HG03095 (cell line): ENCODE results near the gene MKKS.

Experiments used
- ATAC-seq: cut with Tn5 transposase; IDR thresholded peaks from one replicate; pipeline ENCODE4 v1.9.1; 2021; ENCODE audit warnings: moderate library complexity; ENCODE audit not compliant: unreplicated experiment

Gene MKKS

GRCh38 chr20:10453241-10453640, 19.2 kb upstream of the MKKS start:
- peak; percentile 94 for ATAC-seq

- no peak for ATAC-seq
These were observed 15.2 kb upstream of the MKKS start for GRCh38 chr20:10449270-10449669.

- no peak for ATAC-seq
These were observed 14.5 kb upstream of the MKKS start for GRCh38 chr20:10448270-10449156.

GRCh38 chr20:10447028-10447427, 13.0 kb upstream of the MKKS start:
- ATAC-seq, result peak; percentile 97

GRCh38 chr20:10445758-10446157, 11.7 kb upstream of the MKKS start:
- no peak for ATAC-seq

- no peak for ATAC-seq
These were observed 9.9 kb upstream of the MKKS start for GRCh38 chr20:10443936-10444335.

- ATAC-seq, result no peak
These were observed 4.2 kb upstream of the MKKS start for GRCh38 chr20:10438217-10438616.

GRCh38 chr20:10436053-10436699, 2.2 kb upstream of the MKKS start:
- ATAC-seq, result no peak

GRCh38 chr20:10434832-10435812, 1.1 kb upstream of the MKKS start, which contains the start of gene SLX4IP:
Gene SLX4IP, plus strand, starts transcription at chr20:10435305. Its CDS starts 22,900 bp downstream, at chr20:10458205.
- ATAC-seq, result peak; percentile 59

- ATAC-seq, result peak; percentile 30
These were observed 427 bp upstream of the MKKS start for GRCh38 chr20:10434467-10434831.

- no peak for ATAC-seq
These were observed 904 bp downstream of the MKKS start for GRCh38 chr20:10433014-10433622.

GRCh38 chr20:10432079-10432478, 1.9 kb downstream of the MKKS start:
- ATAC-seq, result no peak

- ATAC-seq, result no peak
These were observed 3.3 kb downstream of the MKKS start for GRCh38 chr20:10430704-10431103.

- no peak for ATAC-seq
These were observed 4.0 kb downstream of the MKKS start for GRCh38 chr20:10430000-10430466.

GRCh38 chr20:10429443-10429981, 4.5 kb downstream of the MKKS start:
- no peak for ATAC-seq

GRCh38 chr20:10428008-10428407, 6.0 kb downstream of the MKKS start:
- no peak for ATAC-seq

GRCh38 chr20:10427060-10427692, 6.8 kb downstream of the MKKS start:
- ATAC-seq, result no peak

- ATAC-seq, result no peak
These were observed 10.3 kb downstream of the MKKS start for GRCh38 chr20:10423735-10424134.

- ATAC-seq, result no peak
These were observed 14.4 kb downstream of the MKKS start for GRCh38 chr20:10419550-10420133.
